SK-N-SH treated with all-trans-retinoic acid at 6 μM for 48 hours (cell line): ENCODE data around the gene RNASEH1.

Experiments used
- ATAC-seq: fragments of 200-7000 bp; cut with Tn5 transposase; 3 replicates; pipeline ENCODE4 v1.9.1; 2020; ENCODE audit warnings: mild to moderate bottlenecking, moderate library complexity
- BACH2 ChIP-seq: fragments of 250-450 bp; sonication (Bioruptor Pico); IDR thresholded peaks from 2 replicates; pipeline ENCODE4 v1.9.0; 2021; ENCODE audit warnings: mild to moderate bottlenecking, borderline replicate concordance
- CREB5 ChIP-seq: fragments of 250-450 bp; sonication (Bioruptor Pico); IDR thresholded peaks from 2 replicates; pipeline ENCODE4 v1.5.1; 2020; ENCODE audit warnings: low read depth, mild to moderate bottlenecking, moderate library complexity
- CSDC2 ChIP-seq: fragments of 250-450 bp; sonication (Bioruptor Pico); IDR thresholded peaks from 2 replicates; pipeline ENCODE4 v1.5.0; 2020; ENCODE audit warnings: mild to moderate bottlenecking, moderate library complexity
- CSRNP3 ChIP-seq: fragments of 250-450 bp; sonication (Bioruptor Pico); IDR thresholded peaks from 2 replicates; pipeline ENCODE4 v1.5.1; 2021; ENCODE audit warnings: mild to moderate bottlenecking, moderate library complexity
- GLIS3 ChIP-seq: fragments of 250-450 bp; sonication (Bioruptor Pico); IDR thresholded peaks from 2 replicates; pipeline ENCODE4 v1.5.0; 2020; ENCODE audit warnings: mild to moderate bottlenecking, moderate library complexity
- ISL1 ChIP-seq: fragments of 250-450 bp; sonication (Bioruptor Pico); IDR thresholded peaks from 2 replicates; pipeline ENCODE4 v2.1.2; 2022; ENCODE audit warnings: mild to moderate bottlenecking, moderate library complexity
- OSR1 ChIP-seq: fragments of 250-450 bp; sonication (Bioruptor Pico); IDR thresholded peaks from 2 replicates; pipeline ENCODE4 v1.8.0; 2022; ENCODE audit warnings: moderate library complexity, mild to moderate bottlenecking, inconsistent platforms
- PATZ1 ChIP-seq: fragments of 250-450 bp; sonication (Bioruptor Pico); IDR thresholded peaks from 2 replicates; pipeline ENCODE4 v1.8.0; 2020; ENCODE audit warnings: mild to moderate bottlenecking, moderate library complexity, borderline replicate concordance
- POU6F1 ChIP-seq: fragments of 250-450 bp; sonication (Bioruptor Pico); IDR thresholded peaks from 2 replicates; pipeline ENCODE4 v1.8.0; 2021; ENCODE audit warnings: low read depth, mild to moderate bottlenecking, moderate library complexity, borderline replicate concordance
- RARB ChIP-seq: fragments of 250-450 bp; sonication (Bioruptor Pico); IDR thresholded peaks from 2 replicates; pipeline ENCODE4 v1.8.0; 2021; ENCODE audit warnings: mild to moderate bottlenecking, moderate library complexity
- TSHZ2 ChIP-seq: fragments of 250-450 bp; sonication (Bioruptor Pico); IDR thresholded peaks from 2 replicates; pipeline ENCODE4 v1.5.0; 2020; ENCODE audit warnings: mild to moderate bottlenecking, moderate library complexity
- ZC3H10 ChIP-seq: fragments of 250-450 bp; sonication (Bioruptor Pico); IDR thresholded peaks from 2 replicates; pipeline ENCODE4 v1.5.1; 2021; ENCODE audit warnings: mild to moderate bottlenecking, moderate library complexity
- ZFP3 ChIP-seq: fragments of 250-450 bp; sonication (Bioruptor Pico); IDR thresholded peaks from 2 replicates; pipeline ENCODE4 v1.5.0; 2020; ENCODE audit warnings: mild to moderate bottlenecking, moderate library complexity
- ZFP30 ChIP-seq: fragments of 450-650 bp; formaldehyde crosslinking; IDR thresholded peaks from 2 replicates; pipeline ENCODE4 v1.5.0; 2022; ENCODE audit warnings: mild to moderate bottlenecking, moderate library complexity
- ZNF8 ChIP-seq: fragments of 450-650 bp; formaldehyde crosslinking; IDR thresholded peaks from 2 replicates; pipeline ENCODE4 v1.5.0; 2020; ENCODE audit warnings: mild to moderate bottlenecking, moderate library complexity

The RNASEH1 gene

GRCh38 chr2:3543023-3543683 is 15.0 kb downstream of the RNASEH1 start:
- TF ChIP-seq GLIS3 (CRISPR knock-in tag), result no peak
- no peak for TF ChIP-seq ZNF8 (CRISPR knock-in tag)
- no peak for TF ChIP-seq ZFP3
- TF ChIP-seq ZFP30 (CRISPR knock-in tag), result no peak
- TF ChIP-seq TSHZ2 (CRISPR knock-in tag), result no peak
- TF ChIP-seq ISL1 (CRISPR knock-in tag), result no peak
- TF ChIP-seq OSR1 (CRISPR knock-in tag), result no peak
- no peak for TF ChIP-seq ZC3H10 (CRISPR knock-in tag)
- no peak for TF ChIP-seq POU6F1 (CRISPR knock-in tag)
- TF ChIP-seq PATZ1 (CRISPR knock-in tag), result no peak
- no peak for ATAC-seq

GRCh38 chr2:3542107-3542506 is 16.0 kb downstream of the RNASEH1 start:
- TF ChIP-seq CSDC2 (CRISPR knock-in tag) (no peak), ZFP3 (no peak), ISL1 (CRISPR knock-in tag) (no peak), BACH2 (CRISPR knock-in tag) (no peak), ZFP30 (CRISPR knock-in tag) (no peak), CREB5 (no peak), RARB (no peak), CSRNP3 (no peak)
- no peak for ATAC-seq

GRCh38 chr2:3539836-3540235 is 18.3 kb downstream of the RNASEH1 start:
- no peak for ATAC-seq
- no peak for TF ChIP-seq PATZ1 (CRISPR knock-in tag)
- TF ChIP-seq ZNF8 (CRISPR knock-in tag), result no peak
